GM12801 (cell line): ENCODE results near the gene DDX27.

Experiments
- CTCF ChIP-seq: IDR thresholded peaks from one replicate; pipeline ENCODE4 v1.5.1; 2011; ENCODE audit warnings: control low read depth; ENCODE audit not compliant: insufficient read length; ENCODE audit errors: extremely low read depth

Gene DDX27

GRCh38 chr20:49181265-49181877 lies 37.8 kb upstream of the DDX27 start:
- no peak for TF ChIP-seq CTCF

GRCh38 chr20:49183444-49183843 lies 35.8 kb upstream of the DDX27 start:
- no peak for TF ChIP-seq CTCF

GRCh38 chr20:49184691-49185070 lies 34.5 kb upstream of the DDX27 start:
- no peak for TF ChIP-seq CTCF

- TF ChIP-seq CTCF, result no peak
Measured at GRCh38 chr20:49185071-49185761, 34.0 kb upstream of the DDX27 start.

GRCh38 chr20:49186535-49187329 lies 32.5 kb upstream of the DDX27 start:
- TF ChIP-seq CTCF, result no peak

GRCh38 chr20:49187330-49187850 lies 31.8 kb upstream of the DDX27 start:
- no peak for TF ChIP-seq CTCF
